ENCODE data around the gene SETD2.

SETD2 gene

GRCh38 chr3:47134311-47134710 is 29.6 kb downstream of the SETD2 start:
- DNase-seq (no peak), ATAC-seq (ENCODE audit: insufficient read depth, low read depth) (no peak)
- Histone ChIP-seq H4K20me1 (ENCODE audit: insufficient read depth, low read length) (peaks cover 65% of the 10 kb centered on the region), H3K4me3 (ENCODE audit: low read depth in 1 of 2, low read length in 2 of 2) (no peak overlapping the region), H3K9me3 (ENCODE audit: insufficient read depth, low read length, severe bottlenecking) (no peaks in the 10 kb centered on the region), H3K36me3 (ENCODE audit: insufficient read depth, low read length) (no peaks in the 10 kb centered on the region), H3K27me3 (ENCODE audit: insufficient read depth, low read length, poor library complexity) (no peaks in the 10 kb centered on the region), H3K4me2 (ENCODE audit: insufficient read depth, low read length) (no peak overlapping the region), H2AFZ (ENCODE audit: low read depth, low read length) (no peak overlapping the region), H3K79me2 (ENCODE audit: insufficient read depth, low read length) (peaks cover 99% of the 10 kb centered on the region), H3K9ac (ENCODE audit: low read depth, low read length) (no peak overlapping the region), H3K4me1 (ENCODE audit: insufficient read depth, low read length) (no peaks in the 10 kb centered on the region), H3K27ac (ENCODE audit: low read length) (no peak overlapping the region)
- TF ChIP-seq, protein P1, sequence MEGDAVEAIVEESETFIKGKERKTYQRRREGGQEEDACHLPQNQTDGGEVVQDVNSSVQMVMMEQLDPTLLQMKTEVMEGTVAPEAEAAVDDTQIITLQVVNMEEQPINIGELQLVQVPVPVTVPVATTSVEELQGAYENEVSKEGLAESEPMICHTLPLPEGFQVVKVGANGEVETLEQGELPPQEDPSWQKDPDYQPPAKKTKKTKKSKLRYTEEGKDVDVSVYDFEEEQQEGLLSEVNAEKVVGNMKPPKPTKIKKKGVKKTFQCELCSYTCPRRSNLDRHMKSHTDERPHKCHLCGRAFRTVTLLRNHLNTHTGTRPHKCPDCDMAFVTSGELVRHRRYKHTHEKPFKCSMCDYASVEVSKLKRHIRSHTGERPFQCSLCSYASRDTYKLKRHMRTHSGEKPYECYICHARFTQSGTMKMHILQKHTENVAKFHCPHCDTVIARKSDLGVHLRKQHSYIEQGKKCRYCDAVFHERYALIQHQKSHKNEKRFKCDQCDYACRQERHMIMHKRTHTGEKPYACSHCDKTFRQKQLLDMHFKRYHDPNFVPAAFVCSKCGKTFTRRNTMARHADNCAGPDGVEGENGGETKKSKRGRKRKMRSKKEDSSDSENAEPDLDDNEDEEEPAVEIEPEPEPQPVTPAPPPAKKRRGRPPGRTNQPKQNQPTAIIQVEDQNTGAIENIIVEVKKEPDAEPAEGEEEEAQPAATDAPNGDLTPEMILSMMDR (IDR thresholded peaks at IDR 0.05; ENCODE audit: borderline replicate concordance, extremely low read depth, low read length, poor library complexity, severe bottlenecking) = no peak
- TF ChIP-seq EZH2 (IDR thresholded peaks at IDR 0.05; ENCODE audit: borderline replicate concordance, low read depth, low read length, severe bottlenecking) = no peak

DNA sequence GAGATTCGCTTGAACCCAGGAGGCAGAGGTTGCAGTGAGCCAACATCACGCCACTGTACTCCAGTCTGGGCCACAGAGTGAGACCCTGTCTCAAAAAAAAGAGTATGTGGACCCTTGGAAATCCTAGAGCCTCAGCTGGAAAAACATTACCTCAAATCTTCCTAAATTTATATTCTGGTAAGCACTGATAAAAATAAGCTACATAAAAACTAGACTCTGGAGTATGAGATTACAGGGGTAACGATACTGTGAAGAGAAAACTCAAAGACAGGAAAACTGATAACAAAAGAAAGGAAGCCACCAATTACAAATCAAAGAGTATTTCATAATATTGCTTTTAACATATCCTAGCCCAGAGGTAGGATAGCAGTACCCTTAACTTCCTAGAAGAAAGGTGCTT is 30.3 kb downstream of the SETD2 start:
- no peak for TF ChIP-seq EZH2 (IDR thresholded peaks at IDR 0.05; ENCODE audit: borderline replicate concordance, low read depth, low read length, severe bottlenecking)
- TF ChIP-seq, protein P1 (IDR thresholded peaks at IDR 0.05; ENCODE audit: borderline replicate concordance, extremely low read depth, low read length, poor library complexity, severe bottlenecking) = no peak
- H3K27me3 ChIP-seq (ENCODE audit: insufficient read depth, low read length, poor library complexity) = no peaks in the 10 kb centered on the region

GRCh38 chr3:47130557-47130956 is 33.4 kb downstream of the SETD2 start:
- Histone ChIP-seq H4K20me1 (ENCODE audit: insufficient read depth, low read length) (peaks cover 65% of the 10 kb centered on the region), H3K27me3 (ENCODE audit: insufficient read depth, low read length, poor library complexity) (no peaks in the 10 kb centered on the region), H3K9me3 (ENCODE audit: insufficient read depth, low read length, severe bottlenecking) (no peaks in the 10 kb centered on the region), H3K4me1 (ENCODE audit: insufficient read depth, low read length) (no peaks in the 10 kb centered on the region), H3K4me2 (ENCODE audit: insufficient read depth, low read length) (no peak overlapping the region), H3K27ac (ENCODE audit: low read length) (no peak overlapping the region), H3K36me3 (ENCODE audit: insufficient read depth, low read length) (peaks cover 17% of the 10 kb centered on the region), H3K79me2 (ENCODE audit: insufficient read depth, low read length) (peaks cover 100% of the 10 kb centered on the region), H3K4me3 (ENCODE audit: low read depth in 1 of 2, low read length in 2 of 2) (no peak overlapping the region), H2AFZ (ENCODE audit: low read depth, low read length) (no peak overlapping the region), H3K9ac (ENCODE audit: low read depth, low read length) (no peak overlapping the region)
- no peak for ATAC-seq (ENCODE audit: insufficient read depth, low read depth)
- TF ChIP-seq, protein P1 (IDR thresholded peaks at IDR 0.05; ENCODE audit: borderline replicate concordance, extremely low read depth, low read length, poor library complexity, severe bottlenecking) = no peak
- no peak for TF ChIP-seq EZH2 (IDR thresholded peaks at IDR 0.05; ENCODE audit: borderline replicate concordance, low read depth, low read length, severe bottlenecking)
- DNase-seq = no peak

More for the DNA sequence above, 30.3 kb downstream of the SETD2 start:
- no peak overlapping the region for H3K27ac ChIP-seq (ENCODE audit: low read length)
- no peak overlapping the region for H3K4me3 ChIP-seq (ENCODE audit: low read depth in 1 of 2, low read length in 2 of 2)
- no peaks in the 10 kb centered on the region for H3K4me1 ChIP-seq (ENCODE audit: insufficient read depth, low read length)
- no peak overlapping the region for H3K4me2 ChIP-seq (ENCODE audit: insufficient read depth, low read length)
- no peaks in the 10 kb centered on the region for H3K9me3 ChIP-seq (ENCODE audit: insufficient read depth, low read length, severe bottlenecking)
- H2AFZ ChIP-seq (ENCODE audit: low read depth, low read length) = no peak overlapping the region
- ATAC-seq (ENCODE audit: insufficient read depth, low read depth) = no peak
- no peaks in the 10 kb centered on the region for H3K36me3 ChIP-seq (ENCODE audit: insufficient read depth, low read length)
- no peak overlapping the region for H3K9ac ChIP-seq (ENCODE audit: low read depth, low read length)
- DNase-seq = no peak
- peaks cover 99% of the 10 kb centered on the region for H3K79me2 ChIP-seq (ENCODE audit: insufficient read depth, low read length)
- H4K20me1 ChIP-seq (ENCODE audit: insufficient read depth, low read length) = peaks cover 63% of the 10 kb centered on the region

DNA sequence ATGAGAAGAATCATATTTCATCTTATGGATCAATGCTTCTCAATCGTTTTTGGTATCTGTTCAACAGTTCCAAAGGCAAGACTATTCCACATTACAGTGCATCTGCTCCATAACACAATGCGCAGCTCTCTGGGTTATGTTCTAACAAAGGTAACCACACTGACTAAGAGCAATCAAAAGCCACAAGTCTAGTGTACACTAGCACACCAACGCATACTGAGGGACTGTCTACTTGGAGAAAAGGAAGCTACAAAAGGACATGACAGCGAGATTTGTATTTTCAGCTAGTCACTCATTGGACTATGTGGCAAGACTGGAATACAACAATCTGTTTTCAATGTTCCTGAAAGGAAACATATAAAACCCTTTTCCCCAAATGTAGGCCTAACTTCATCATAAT is 35.8 kb downstream of the SETD2 start:
- peaks cover 60% of the 10 kb centered on the region for H4K20me1 ChIP-seq (ENCODE audit: insufficient read depth, low read length)
- no peaks in the 10 kb centered on the region for H3K27me3 ChIP-seq (ENCODE audit: insufficient read depth, low read length, poor library complexity)

More for the DNA sequence above, 35.8 kb downstream of the SETD2 start:
- no peak for DNase-seq
- Histone ChIP-seq H3K9me3 (ENCODE audit: insufficient read depth, low read length, severe bottlenecking) (no peaks in the 10 kb centered on the region), H3K4me3 (ENCODE audit: low read depth in 1 of 2, low read length in 2 of 2) (no peak overlapping the region), H3K79me2 (ENCODE audit: insufficient read depth, low read length) (peaks cover 96% of the 10 kb centered on the region), H3K36me3 (ENCODE audit: insufficient read depth, low read length) (peaks cover 39% of the 10 kb centered on the region), H3K9ac (ENCODE audit: low read depth, low read length) (no peak overlapping the region), H3K27ac (ENCODE audit: low read length) (no peak overlapping the region; the same call in 1 of the 2 replicates), H3K4me1 (ENCODE audit: insufficient read depth, low read length) (no peaks in the 10 kb centered on the region), H2AFZ (ENCODE audit: low read depth, low read length) (no peak overlapping the region), H3K4me2 (ENCODE audit: insufficient read depth, low read length) (no peak overlapping the region)
- no peak for TF ChIP-seq EZH2 (IDR thresholded peaks at IDR 0.05; ENCODE audit: borderline replicate concordance, low read depth, low read length, severe bottlenecking)
- TF ChIP-seq, protein P1 (IDR thresholded peaks at IDR 0.05; ENCODE audit: borderline replicate concordance, extremely low read depth, low read length, poor library complexity, severe bottlenecking) = no peak
- no peak for ATAC-seq (ENCODE audit: insufficient read depth, low read depth)

Measured in DND-41 (cell line).